Purkinje cell (primary cell): ENCODE measurements around the gene TTLL7. TPM values are rescaled to one million over a fixed set of nuclear protein-coding genes. Genes with fewer than 3 reads are reported as not detected.

Experiments
- polyA plus RNA-seq: library from polyadenylated mRNA; unstranded; fragments of >200 nt; fragmentation: Nextera tagmentation; gene quantifications from 2 replicates; pipeline ENCODE4 v1.2.1, GENCODE V29; 2014

The TTLL7 gene
- polyA plus RNA-seq, result 45.7 and 47.7 TPM in 2 replicates

GRCh38 chr1:83998498-83999315 lies at the start of gene TTLL7:
TTLL7 (minus strand) TSS chr1:83999132; CDS start chr1:83952211, 46,921 bp downstream.

Other genes starting within 250 kb of the TTLL7 start
- 28.5 and 72.1 TPM in 2 replicates for gene PRKACB, start 145.1 kb upstream of the TTLL7 start, polyA plus RNA-seq